Measurements from ENCODE around the gene ELMOD1.
A peak's percentile ranks its signal among the peaks of the same experiment; 100 is the strongest.
"Not testable (repeated sequence)": the region's sequence is repeated elsewhere in the genome, so short reads cannot be mapped to it uniquely, and the experiment has no call there.

Gene ELMOD1

DNA sequence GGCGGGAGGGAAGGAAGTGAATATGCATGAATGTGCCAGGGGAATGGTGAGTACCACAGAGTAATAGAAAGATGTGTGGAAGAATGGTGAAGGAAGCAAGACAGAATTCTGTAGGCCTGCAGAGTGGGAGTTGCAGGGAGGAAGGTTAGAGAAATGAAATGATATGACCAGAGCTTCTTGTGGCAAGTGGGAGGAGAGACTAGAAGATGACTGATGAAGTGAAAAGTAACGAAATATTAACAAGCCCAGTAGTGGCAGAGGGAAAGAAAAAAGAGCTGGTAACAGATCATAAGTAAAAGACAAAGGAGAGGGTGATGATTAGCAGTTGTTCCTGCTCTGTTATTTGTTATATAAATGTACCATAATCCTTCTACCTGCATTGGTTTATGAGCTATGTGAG is 24.4 kb upstream of the ELMOD1 start:
- H3K4me3 ChIP-seq (ENCODE audit: control insufficient read depth in 1 of 7, extremely low read depth in 1 of 7, insufficient read depth in 4 of 7, low read depth in 2 of 7, low read length in 6 of 7): peak overlapping the region in 2 of 7 experiments; percentile 85 to 98
- H3K4me1 ChIP-seq (ENCODE audit: control extremely low read depth in 1 of 4, control insufficient read depth in 4 of 4, insufficient read depth in 4 of 4, low read length in 3 of 4): peaks cover 15 to 35% (median 23%) of the 10 kb centered on the region in 4 experiments
- ChIA-PET CTCF (interaction anchor here (0.8 to 5.3 kb wide), 6 partner anchors 17 to 122 kb away, joined by 3 to 61 read pairs (median 4); no protein-coding TSS in a partner anchor), POLR2A (no interaction called here)
- H3K27me3 ChIP-seq (replicated peaks in 2 of 5; ENCODE audit: control insufficient read depth in 4 of 5, insufficient read depth in 5 of 5, low read length in 4 of 5): peaks cover 0 to 2% (median 0%) of the 10 kb centered on the region in 5 experiments
- no peaks in the 10 kb centered on the region for H3K9me3 ChIP-seq (ENCODE audit: control extremely low read depth in 1 of 5, control insufficient read depth in 4 of 5, insufficient read depth in 2 of 5, low read depth in 1 of 5, low read length in 4 of 5)
- no peaks in the 10 kb centered on the region for H3K36me3 ChIP-seq (ENCODE audit: control insufficient read depth in 4 of 4, insufficient read depth in 4 of 4, low read length in 3 of 4)
- no peak for DNase-seq
- no peak overlapping the region for H3K27ac ChIP-seq (ENCODE audit: insufficient read depth in 1 of 2, low read depth in 1 of 2, low read length in 2 of 2, poor library complexity in 1 of 2, severe bottlenecking in 2 of 2)
- WGBS (ENCODE audit: insufficient coverage): 82% methylated on average over 2 of the region's 2 CpGs

GRCh38 chr11:107567739-107568335 is 23.1 kb upstream of the ELMOD1 start:
- no peak overlapping the region for H3K4me3 ChIP-seq (ENCODE audit: control insufficient read depth in 1 of 7, extremely low read depth in 1 of 7, insufficient read depth in 4 of 7, low read depth in 2 of 7, low read length in 6 of 7)
- DNase-seq: no peak
- H3K27ac ChIP-seq (ENCODE audit: insufficient read depth in 1 of 2, low read depth in 1 of 2, low read length in 2 of 2, poor library complexity in 1 of 2, severe bottlenecking in 2 of 2): no peak overlapping the region
- H3K27me3 ChIP-seq (replicated peaks in 2 of 5; ENCODE audit: control insufficient read depth in 4 of 5, insufficient read depth in 5 of 5, low read length in 4 of 5): peaks cover 0 to 4% (median 0%) of the 10 kb centered on the region in 5 experiments
- ChIA-PET POLR2A (no interaction called here), CTCF (interaction anchor here (1.0 to 2.3 kb wide), 4 partner anchors 9 to 30 kb away, joined by 3 to 10 read pairs (median 4); no protein-coding TSS in a partner anchor)
- H3K9me3 ChIP-seq (ENCODE audit: control extremely low read depth in 1 of 5, control insufficient read depth in 4 of 5, insufficient read depth in 2 of 5, low read depth in 1 of 5, low read length in 4 of 5): no peaks in the 10 kb centered on the region
- 100% methylated on average over 4 of the region's 5 CpGs for WGBS (ENCODE audit: insufficient coverage)
- no peaks in the 10 kb centered on the region for H3K36me3 ChIP-seq (ENCODE audit: control insufficient read depth in 4 of 4, insufficient read depth in 4 of 4, low read length in 3 of 4)
- peaks cover 15 to 35% (median 23%) of the 10 kb centered on the region in 4 experiments for H3K4me1 ChIP-seq (ENCODE audit: control extremely low read depth in 1 of 4, control insufficient read depth in 4 of 4, insufficient read depth in 4 of 4, low read length in 3 of 4)

DNA sequence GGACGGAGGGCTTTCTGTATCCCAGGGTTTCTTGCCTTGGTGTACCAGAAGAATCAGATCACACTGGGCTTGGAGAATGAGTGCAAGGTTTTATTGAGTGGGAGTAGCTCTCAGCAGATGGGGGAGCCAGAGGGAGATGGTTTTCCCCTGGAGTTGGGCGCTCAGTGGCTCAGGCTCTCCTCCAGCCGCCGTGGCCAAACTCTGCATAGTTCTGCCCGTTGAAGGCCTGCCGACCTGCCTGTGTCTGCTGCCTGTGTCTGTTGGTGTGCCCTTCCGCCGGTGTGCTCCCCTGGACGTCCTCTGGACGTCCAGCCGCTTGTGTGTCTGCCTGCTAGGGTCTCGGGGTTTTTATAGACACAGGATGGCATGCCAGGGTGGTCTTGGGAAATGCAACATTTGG is 20.9 kb upstream of the ELMOD1 start:
- WGBS (ENCODE audit: insufficient coverage): 97% methylated on average over 10 of the region's 12 CpGs
- CTCF ChIA-PET: interaction anchor here (1.8 kb wide), 1 partner anchor 119 kb away, joined by 9 read pairs; no protein-coding TSS in a partner anchor
- no peak for DNase-seq

GRCh38 chr11:107573438-107573837 is 17.5 kb upstream of the ELMOD1 start:
- no peak for DNase-seq
- no peak overlapping the region for H3K4me3 ChIP-seq (ENCODE audit: control insufficient read depth in 1 of 7, extremely low read depth in 1 of 7, insufficient read depth in 4 of 7, low read depth in 2 of 7, low read length in 6 of 7)
- no peaks in the 10 kb centered on the region for H3K4me1 ChIP-seq (ENCODE audit: control extremely low read depth in 1 of 4, control insufficient read depth in 4 of 4, insufficient read depth in 4 of 4, low read length in 3 of 4)
- CTCF ChIA-PET: interaction anchor here (0.7 to 6.2 kb wide), 5 partner anchors 9 to 124 kb away, joined by 3 to 53 read pairs (median 3); no protein-coding TSS in a partner anchor
- H3K36me3 ChIP-seq (ENCODE audit: control insufficient read depth in 4 of 4, insufficient read depth in 4 of 4, low read length in 3 of 4): no peaks in the 10 kb centered on the region
- H3K27me3 ChIP-seq (replicated peaks in 2 of 5; ENCODE audit: control insufficient read depth in 4 of 5, insufficient read depth in 5 of 5, low read length in 4 of 5): peaks cover 0 to 4% (median 0%) of the 10 kb centered on the region in 5 experiments
- POLR2A ChIA-PET: no interaction called here
- WGBS (ENCODE audit: insufficient coverage): no CpG with 5 or more reads among the region's 1 CpG
- H3K9me3 ChIP-seq (ENCODE audit: control extremely low read depth in 1 of 5, control insufficient read depth in 4 of 5, insufficient read depth in 2 of 5, low read depth in 1 of 5, low read length in 4 of 5): no peaks in the 10 kb centered on the region
- no peak overlapping the region for H3K27ac ChIP-seq (ENCODE audit: insufficient read depth in 1 of 2, low read depth in 1 of 2, low read length in 2 of 2, poor library complexity in 1 of 2, severe bottlenecking in 2 of 2)

More for the DNA sequence above, 20.9 kb upstream of the ELMOD1 start:
- Histone ChIP-seq H3K36me3 (ENCODE audit: control insufficient read depth in 4 of 4, insufficient read depth in 4 of 4, low read length in 3 of 4) (no peaks in the 10 kb centered on the region), H3K9me3 (ENCODE audit: control extremely low read depth in 1 of 5, control insufficient read depth in 4 of 5, insufficient read depth in 2 of 5, low read depth in 1 of 5, low read length in 4 of 5) (no peaks in the 10 kb centered on the region), H3K27me3 (replicated peaks in 2 of 5; ENCODE audit: control insufficient read depth in 4 of 5, insufficient read depth in 5 of 5, low read length in 4 of 5) (peaks cover 0 to 4% (median 0%) of the 10 kb centered on the region in 5 experiments), H3K4me3 (ENCODE audit: control insufficient read depth in 1 of 7, extremely low read depth in 1 of 7, insufficient read depth in 4 of 7, low read depth in 2 of 7, low read length in 6 of 7) (no peak overlapping the region), H3K4me1 (ENCODE audit: control extremely low read depth in 1 of 4, control insufficient read depth in 4 of 4, insufficient read depth in 4 of 4, low read length in 3 of 4) (peaks cover 5 to 19% (median 10%) of the 10 kb centered on the region in 4 experiments), H3K27ac (ENCODE audit: insufficient read depth in 1 of 2, low read depth in 1 of 2, low read length in 2 of 2, poor library complexity in 1 of 2, severe bottlenecking in 2 of 2) (no peak overlapping the region)
- POLR2A ChIA-PET: no interaction called here

GRCh38 chr11:107576497-107577345 is 14.2 kb upstream of the ELMOD1 start:
- H3K4me3 ChIP-seq (ENCODE audit: control insufficient read depth in 1 of 7, extremely low read depth in 1 of 7, insufficient read depth in 4 of 7, low read depth in 2 of 7, low read length in 6 of 7); POLR2A ChIA-PET; H3K9me3 ChIP-seq (ENCODE audit: control extremely low read depth in 1 of 5, control insufficient read depth in 4 of 5, insufficient read depth in 2 of 5, low read depth in 1 of 5, low read length in 4 of 5); H3K27me3 ChIP-seq (replicated peaks in 2 of 5; ENCODE audit: control insufficient read depth in 4 of 5, insufficient read depth in 5 of 5, low read length in 4 of 5); H3K4me1 ChIP-seq (ENCODE audit: control extremely low read depth in 1 of 4, control insufficient read depth in 4 of 4, insufficient read depth in 4 of 4, low read length in 3 of 4); H3K36me3 ChIP-seq (ENCODE audit: control insufficient read depth in 4 of 4, insufficient read depth in 4 of 4, low read length in 3 of 4); H3K27ac ChIP-seq (ENCODE audit: insufficient read depth in 1 of 2, low read depth in 1 of 2, low read length in 2 of 2, poor library complexity in 1 of 2, severe bottlenecking in 2 of 2): not testable (repeated sequence)
- CTCF ChIA-PET: interaction anchor here (0.8 to 6.2 kb wide), 6 partner anchors 9 to 119 kb away, joined by 3 to 53 read pairs (median 4); partner anchors contain the start of gene ALKBH8
- 50% methylated on average over 2 of the region's 2 CpGs for WGBS (ENCODE audit: insufficient coverage)
- peak in 2 of 3 donors; percentile 46 to 59 for DNase-seq

DNA sequence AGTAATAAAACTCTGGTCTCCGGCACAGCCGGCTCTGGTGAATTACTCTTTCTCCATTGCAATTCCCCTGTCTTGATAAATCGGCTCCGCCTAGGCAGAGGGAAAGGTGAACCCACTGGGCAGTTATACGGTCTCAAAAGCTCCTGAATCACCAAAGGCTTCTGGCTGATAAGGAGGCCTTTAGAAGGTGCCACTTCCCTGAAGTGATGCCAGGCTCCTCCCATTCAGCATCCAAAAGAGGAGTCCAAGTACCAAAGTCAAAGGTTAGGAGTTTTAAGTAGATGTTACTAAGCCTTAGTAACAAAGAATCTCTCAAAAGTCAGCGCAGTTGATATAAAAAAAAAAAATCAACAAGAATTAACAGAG is 13.6 kb upstream of the ELMOD1 start:
- Histone ChIP-seq H3K4me3 (ENCODE audit: control insufficient read depth in 1 of 7, extremely low read depth in 1 of 7, insufficient read depth in 4 of 7, low read depth in 2 of 7, low read length in 6 of 7) (no peak overlapping the region), H3K27me3 (replicated peaks in 2 of 5; ENCODE audit: control insufficient read depth in 4 of 5, insufficient read depth in 5 of 5, low read length in 4 of 5) (peaks cover 0 to 3% (median 0%) of the 10 kb centered on the region in 5 experiments), H3K27ac (ENCODE audit: insufficient read depth in 1 of 2, low read depth in 1 of 2, low read length in 2 of 2, poor library complexity in 1 of 2, severe bottlenecking in 2 of 2) (no peak overlapping the region), H3K9me3 (ENCODE audit: control extremely low read depth in 1 of 5, control insufficient read depth in 4 of 5, insufficient read depth in 2 of 5, low read depth in 1 of 5, low read length in 4 of 5) (no peaks in the 10 kb centered on the region), H3K36me3 (ENCODE audit: control insufficient read depth in 4 of 4, insufficient read depth in 4 of 4, low read length in 3 of 4) (no peaks in the 10 kb centered on the region), H3K4me1 (ENCODE audit: control extremely low read depth in 1 of 4, control insufficient read depth in 4 of 4, insufficient read depth in 4 of 4, low read length in 3 of 4) (no peaks in the 10 kb centered on the region)
- 81% methylated on average over 4 of the region's 6 CpGs for WGBS (ENCODE audit: insufficient coverage)
- POLR2A ChIA-PET: no interaction called here
- DNase-seq: no peak
- CTCF ChIA-PET: interaction anchor here (6.2 kb wide), 1 partner anchor 111 kb away, joined by 53 read pairs; no protein-coding TSS in a partner anchor

- H3K27me3 ChIP-seq (replicated peaks in 2 of 5; ENCODE audit: control insufficient read depth in 4 of 5, insufficient read depth in 5 of 5, low read length in 4 of 5); H3K4me1 ChIP-seq (ENCODE audit: control extremely low read depth in 1 of 4, control insufficient read depth in 4 of 4, insufficient read depth in 4 of 4, low read length in 3 of 4); H3K27ac ChIP-seq (ENCODE audit: insufficient read depth in 1 of 2, low read depth in 1 of 2, low read length in 2 of 2, poor library complexity in 1 of 2, severe bottlenecking in 2 of 2); H3K36me3 ChIP-seq (ENCODE audit: control insufficient read depth in 4 of 4, insufficient read depth in 4 of 4, low read length in 3 of 4); H3K9me3 ChIP-seq (ENCODE audit: control extremely low read depth in 1 of 5, control insufficient read depth in 4 of 5, insufficient read depth in 2 of 5, low read depth in 1 of 5, low read length in 4 of 5); POLR2A ChIA-PET; H3K4me3 ChIP-seq (ENCODE audit: control insufficient read depth in 1 of 7, extremely low read depth in 1 of 7, insufficient read depth in 4 of 7, low read depth in 2 of 7, low read length in 6 of 7); DNase-seq: not testable (repeated sequence)
- CTCF ChIA-PET: interaction anchor here (0.6 to 6.2 kb wide), 3 partner anchors 25 to 109 kb away, joined by 3 to 53 read pairs (median 3); no protein-coding TSS in a partner anchor
- 100% methylated on average over 1 of the region's 2 CpGs for WGBS (ENCODE audit: insufficient coverage)
These were observed 11.8 kb upstream of the ELMOD1 start for GRCh38 chr11:107579169-107579568.
